BJ (cell line): ENCODE results near the gene RGS19. TPM values are rescaled to one million over a fixed set of nuclear protein-coding genes. Genes with fewer than 3 reads are reported as not detected.

ENCODE experiments used
- CTCF ChIA-PET: fragments of 350-600 bp; formaldehyde crosslinking; extraction: SDS; loops from one replicate; lab custom pipeline; 2021; ENCODE audit warnings: antibody characterized with exemption, inconsistent platforms; lab: Yijun Ruan, JAX
- POLR2A ChIA-PET: fragments of 300-600 bp; sonication (Branson Sonifier 250); formaldehyde crosslinking; extraction: SDS; loops from one replicate; lab custom pipeline; 2021; ENCODE audit warnings: antibody characterized with exemption; lab: Charles Lee
- DNase-seq: peaks from one replicate; pipeline ENCODE4 v3.0.0-alpha.2; 2011; ENCODE audit warnings: low read depth
- H3K27me3 ChIP-seq: 2 replicates; pipeline ENCODE4 v1.6.0; 2011; ENCODE audit warnings: low read length; ENCODE audit not compliant: control insufficient read depth, insufficient read depth
- H3K36me3 ChIP-seq: 2 replicates; pipeline ENCODE4 v1.5.1; 2011; ENCODE audit warnings: low read length; ENCODE audit not compliant: control insufficient read depth, insufficient read depth
- H3K4me3 ChIP-seq: 2 replicates; pipeline ENCODE4 v1.5.1; 2011; ENCODE audit warnings: low read depth, mild to moderate bottlenecking, control low read depth, low read length
- polyA plus RNA-seq: library from polyadenylated mRNA; depleted of rRNA; stranded (reverse); fragments of >200 nt; gene quantifications from 2 replicates; pipeline ENCODE4 v1.2.3, GENCODE V29; 2011
- TF ChIP-seq, protein P1 (sequence below): IDR thresholded peaks from 2 replicates; pipeline ENCODE4 v1.5.1; 2011; ENCODE audit warnings: low read depth, mild to moderate bottlenecking, control low read depth, inconsistent platforms, low read length, moderate library complexity; ENCODE audit not compliant: insufficient read depth

The RGS19 gene
- polyA plus RNA-seq, 1 experiment: 14.5 TPM

- H3K27me3 ChIP-seq: no peaks in the 10 kb centered on the region
- TF ChIP-seq, protein P1, sequence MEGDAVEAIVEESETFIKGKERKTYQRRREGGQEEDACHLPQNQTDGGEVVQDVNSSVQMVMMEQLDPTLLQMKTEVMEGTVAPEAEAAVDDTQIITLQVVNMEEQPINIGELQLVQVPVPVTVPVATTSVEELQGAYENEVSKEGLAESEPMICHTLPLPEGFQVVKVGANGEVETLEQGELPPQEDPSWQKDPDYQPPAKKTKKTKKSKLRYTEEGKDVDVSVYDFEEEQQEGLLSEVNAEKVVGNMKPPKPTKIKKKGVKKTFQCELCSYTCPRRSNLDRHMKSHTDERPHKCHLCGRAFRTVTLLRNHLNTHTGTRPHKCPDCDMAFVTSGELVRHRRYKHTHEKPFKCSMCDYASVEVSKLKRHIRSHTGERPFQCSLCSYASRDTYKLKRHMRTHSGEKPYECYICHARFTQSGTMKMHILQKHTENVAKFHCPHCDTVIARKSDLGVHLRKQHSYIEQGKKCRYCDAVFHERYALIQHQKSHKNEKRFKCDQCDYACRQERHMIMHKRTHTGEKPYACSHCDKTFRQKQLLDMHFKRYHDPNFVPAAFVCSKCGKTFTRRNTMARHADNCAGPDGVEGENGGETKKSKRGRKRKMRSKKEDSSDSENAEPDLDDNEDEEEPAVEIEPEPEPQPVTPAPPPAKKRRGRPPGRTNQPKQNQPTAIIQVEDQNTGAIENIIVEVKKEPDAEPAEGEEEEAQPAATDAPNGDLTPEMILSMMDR: no peak
- H3K4me3 ChIP-seq: no peak overlapping the region
- H3K36me3 ChIP-seq: peaks cover 7% of the 10 kb centered on the region
- no peak for DNase-seq
- ChIA-PET POLR2A (no interaction called here), CTCF (interaction anchor here (1.0 to 3.4 kb wide), 7 partner anchors 9 to 162 kb away, joined by 3 to 31 read pairs (median 6); partner anchors contain the start of genes OPRL1, PRPF6, RGS19 and SAMD10)
Measured at GRCh38 chr20:64068386-64069208, 10.7 kb downstream of the RGS19 start.

- TF ChIP-seq, protein P1: no peak
- Histone ChIP-seq H3K36me3 (peaks cover 6% of the 10 kb centered on the region), H3K27me3 (no peaks in the 10 kb centered on the region), H3K4me3 (no peak overlapping the region)
- POLR2A ChIA-PET: no interaction called here
- DNase-seq: no peak
- CTCF ChIA-PET: interaction anchor here (2.1 to 3.4 kb wide), 3 partner anchors 10 to 29 kb away, joined by 8 to 31 read pairs (median 17); partner anchors contain the start of genes OPRL1 and RGS19
Measured at GRCh38 chr20:64067733-64068307, 11.5 kb downstream of the RGS19 start.

- no peaks in the 10 kb centered on the region for H3K27me3 ChIP-seq
- ChIA-PET CTCF (interaction anchor here (0.8 to 3.4 kb wide), 3 partner anchors 8 to 28 kb away, joined by 5 to 17 read pairs (median 8); no protein-coding TSS in a partner anchor), POLR2A (no interaction called here)
- peaks cover 3% of the 10 kb centered on the region; the same call in 1 of the 2 replicates for H3K36me3 ChIP-seq
- no peak for DNase-seq
- TF ChIP-seq, protein P1: no peak
- no peak overlapping the region for H3K4me3 ChIP-seq
Measured at GRCh38 chr20:64067005-64067632, 12.2 kb downstream of the RGS19 start.

DNA sequence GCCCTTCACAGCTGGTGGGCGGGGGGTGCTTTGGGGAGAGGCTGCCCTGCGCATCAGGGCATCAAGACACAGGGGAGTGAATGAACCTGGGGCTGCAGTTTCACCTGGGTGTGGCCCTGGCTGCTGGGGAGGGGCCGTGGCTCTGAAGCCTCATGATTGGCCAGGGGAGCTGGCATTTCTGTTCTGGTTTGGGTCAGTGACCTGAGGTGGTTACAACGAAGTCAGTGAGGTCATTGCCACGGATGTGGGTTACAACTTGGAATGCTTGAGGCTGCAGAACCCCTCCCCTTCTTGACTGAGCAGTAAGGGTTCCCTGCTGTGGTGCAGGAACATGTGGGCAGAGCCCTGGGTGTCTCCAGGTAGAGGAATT is 13.4 kb downstream of the RGS19 start:
- H3K36me3 ChIP-seq: no peaks in the 10 kb centered on the region
- ChIA-PET CTCF (interaction anchor here (0.5 to 1.3 kb wide), 7 partner anchors 9 to 171 kb away, joined by 3 to 6 read pairs (median 3); partner anchors contain the start of genes DNAJC5 and PRPF6), POLR2A (no interaction called here)
- no peaks in the 10 kb centered on the region for H3K27me3 ChIP-seq
- DNase-seq: peak; percentile 44
- H3K4me3 ChIP-seq: no peak overlapping the region
- TF ChIP-seq, protein P1: no peak
